Stimulated activated naive CD8-positive, alpha-beta T cell treated with anti-CD3 and anti-CD28 coated beads, Interleukin-15, Interleukin-2, amounts not matched to agents 100 ng/mL and 50 ng/mL, for 24 hours (primary cell): ENCODE measurements around the gene AFF3.

Experiments
- H3K27ac Mint-ChIP-seq: one replicate; pipeline ENCODE4 v1.8.0; 2021; ENCODE audit warnings: mild to moderate bottlenecking, mixed read lengths
- H3K27me3 Mint-ChIP-seq: one replicate; pipeline ENCODE4 v1.8.0; 2021; ENCODE audit warnings: mixed read lengths
- H3K36me3 Mint-ChIP-seq: one replicate; pipeline ENCODE4 v1.8.0; 2021; ENCODE audit warnings: low read depth, mixed read lengths
- H3K4me1 Mint-ChIP-seq: one replicate; pipeline ENCODE4 v1.8.0; 2021; ENCODE audit warnings: low read depth, mixed read lengths
- H3K4me3 Mint-ChIP-seq: one replicate; pipeline ENCODE4 v1.8.0; 2021; ENCODE audit warnings: mild to moderate bottlenecking, mixed read lengths
- H3K9me3 Mint-ChIP-seq: one replicate; pipeline ENCODE4 v1.8.0; 2021; ENCODE audit warnings: mixed read lengths

Gene AFF3

DNA sequence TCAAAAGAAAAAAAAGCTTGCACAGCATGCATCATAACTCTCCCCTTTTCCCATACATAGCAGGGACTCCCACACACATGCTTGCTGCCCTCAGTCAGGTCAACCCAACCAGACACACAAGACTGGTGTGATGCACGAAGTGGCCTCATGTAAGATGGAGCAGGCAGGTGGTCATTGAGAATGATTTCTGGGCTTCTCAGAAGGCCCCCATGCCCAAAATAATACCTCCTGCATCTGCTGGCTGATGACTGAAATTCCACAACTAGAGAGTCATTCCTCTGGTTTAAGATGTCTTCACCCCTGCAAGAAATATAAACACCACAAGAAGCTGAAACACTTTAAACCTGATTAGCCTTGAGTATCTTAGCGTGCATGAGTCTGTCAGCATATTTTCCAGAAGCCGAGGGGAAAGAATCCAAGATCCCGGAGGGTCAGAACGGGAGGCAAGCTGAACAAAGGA, 131.1 kb downstream of the AFF3 start:
- Mint-ChIP-seq H3K36me3 (peaks cover 7% of the 10 kb centered on the region), H3K27me3 (no peaks in the 10 kb centered on the region), H3K4me3 (no peak overlapping the region), H3K9me3 (no peaks in the 10 kb centered on the region), H3K27ac (no peak overlapping the region), H3K4me1 (peaks cover 4% of the 10 kb centered on the region)

DNA sequence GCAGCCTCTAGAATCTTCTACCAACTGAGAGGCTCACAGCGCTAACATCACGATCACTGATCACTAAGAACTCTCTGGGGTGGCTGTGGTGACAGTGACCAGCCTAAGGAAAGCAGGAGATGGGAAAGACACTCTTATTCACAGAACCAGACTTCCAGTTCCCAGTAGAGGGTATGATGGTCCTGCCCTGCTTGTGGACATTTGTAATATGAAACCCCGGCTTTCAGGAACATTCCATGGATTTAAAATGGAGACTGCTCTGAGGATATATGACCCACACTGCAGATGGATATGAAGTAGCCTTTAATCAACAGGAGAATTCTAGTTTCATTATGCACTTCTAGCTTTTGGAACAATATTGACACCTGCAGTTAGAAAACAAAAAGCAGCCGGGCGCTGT, 131.8 kb downstream of the AFF3 start:
- Mint-ChIP-seq H3K36me3 (peaks cover 9% of the 10 kb centered on the region), H3K9me3 (no peaks in the 10 kb centered on the region), H3K4me3 (no peak overlapping the region), H3K27ac (no peak overlapping the region), H3K4me1 (peaks cover 4% of the 10 kb centered on the region), H3K27me3 (no peaks in the 10 kb centered on the region)

DNA sequence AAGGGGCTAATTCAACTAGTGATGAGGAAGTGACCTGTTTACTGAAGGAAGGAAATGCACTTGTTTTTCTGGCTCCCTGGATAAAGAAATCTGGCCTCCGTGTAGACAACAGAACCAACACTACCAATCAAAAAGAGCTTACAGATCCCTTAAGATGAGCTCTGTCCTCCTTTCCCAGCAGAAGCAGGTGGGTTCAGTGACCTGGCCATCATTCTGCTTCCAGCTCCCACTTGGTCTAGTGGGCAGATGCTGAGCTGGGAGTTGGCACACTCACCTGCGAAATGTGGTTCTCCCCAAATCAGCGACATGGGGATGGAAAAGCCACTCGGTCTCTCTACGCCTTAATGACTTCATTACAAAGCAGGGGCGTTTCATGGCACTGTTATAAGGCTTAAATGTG, 132.6 kb downstream of the AFF3 start:
- no peak overlapping the region for H3K4me3 Mint-ChIP-seq
- H3K4me1 Mint-ChIP-seq = peaks cover 4% of the 10 kb centered on the region
- peaks cover 12% of the 10 kb centered on the region for H3K36me3 Mint-ChIP-seq
- H3K27ac Mint-ChIP-seq = no peak overlapping the region
- H3K27me3 Mint-ChIP-seq = no peaks in the 10 kb centered on the region
- no peaks in the 10 kb centered on the region for H3K9me3 Mint-ChIP-seq

DNA sequence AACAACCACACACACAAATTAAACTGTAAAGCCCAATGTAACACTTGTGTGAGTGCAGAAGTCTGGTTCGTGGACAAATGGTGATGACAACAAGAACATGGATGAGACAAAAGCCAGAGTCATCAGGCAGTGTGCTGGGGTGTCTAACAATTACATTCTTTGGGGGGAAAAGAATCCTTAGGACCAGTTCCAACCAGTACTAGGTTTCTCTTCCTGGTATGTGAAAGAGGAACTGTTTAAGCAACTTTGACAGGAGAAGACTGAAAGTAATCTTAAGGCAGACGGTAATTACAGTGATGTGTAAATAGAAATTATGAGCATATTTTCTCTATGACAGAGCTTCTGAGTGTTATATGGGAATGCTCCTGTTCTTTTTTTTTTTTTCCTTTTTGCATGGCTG, 133.4 kb downstream of the AFF3 start:
- Mint-ChIP-seq H3K27me3 (no peaks in the 10 kb centered on the region), H3K4me3 (no peak overlapping the region), H3K4me1 (peaks cover 4% of the 10 kb centered on the region), H3K9me3 (no peaks in the 10 kb centered on the region), H3K27ac (no peak overlapping the region), H3K36me3 (peaks cover 12% of the 10 kb centered on the region)

DNA sequence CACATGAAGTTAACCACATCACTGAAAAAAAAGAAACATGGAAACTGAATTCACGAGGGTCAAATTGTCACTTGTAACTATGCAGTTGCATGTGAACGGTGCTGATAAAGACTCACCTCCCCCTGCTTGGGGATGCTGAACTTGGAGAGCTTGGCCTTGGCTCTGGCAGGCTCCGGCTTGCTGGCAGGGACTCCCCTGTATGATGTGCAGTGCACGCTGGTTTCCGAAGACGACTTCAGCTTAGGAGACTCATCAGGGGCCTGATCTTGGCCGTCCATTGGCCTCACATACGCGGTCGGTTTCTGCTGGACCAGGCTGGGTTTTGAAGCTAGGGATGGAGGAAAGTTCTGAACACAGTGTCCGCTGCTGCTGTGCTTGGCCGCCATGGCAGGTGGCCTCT, 135.9 kb downstream of the AFF3 start:
- no peaks in the 10 kb centered on the region for H3K4me1 Mint-ChIP-seq
- no peak overlapping the region for H3K27ac Mint-ChIP-seq
- no peaks in the 10 kb centered on the region for H3K27me3 Mint-ChIP-seq
- H3K4me3 Mint-ChIP-seq = no peak overlapping the region
- no peaks in the 10 kb centered on the region for H3K9me3 Mint-ChIP-seq
- H3K36me3 Mint-ChIP-seq = peaks cover 12% of the 10 kb centered on the region

DNA sequence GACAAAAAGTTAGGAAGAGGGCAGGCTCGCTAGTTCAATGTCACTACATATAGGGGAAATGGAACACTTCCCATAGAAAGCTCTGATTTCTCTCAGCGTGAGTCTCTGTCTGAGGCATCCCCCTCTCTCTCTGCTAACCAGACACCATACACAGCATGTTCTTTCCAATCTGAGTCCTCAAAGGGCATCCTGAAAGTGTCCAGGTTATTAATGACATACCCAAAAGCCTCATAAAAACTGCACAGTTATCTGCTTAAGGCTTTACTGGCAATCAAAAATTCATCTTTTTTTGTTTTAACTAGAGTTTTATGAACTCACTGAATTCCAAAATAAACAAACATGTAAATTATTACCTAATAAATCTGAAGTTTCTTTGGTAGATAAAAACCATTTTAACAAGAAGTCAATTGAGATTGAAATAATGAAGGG, 137.4 kb downstream of the AFF3 start:
- H3K36me3 Mint-ChIP-seq = peaks cover 12% of the 10 kb centered on the region
- no peak overlapping the region for H3K27ac Mint-ChIP-seq
- H3K27me3 Mint-ChIP-seq = no peaks in the 10 kb centered on the region
- H3K9me3 Mint-ChIP-seq = no peaks in the 10 kb centered on the region
- H3K4me3 Mint-ChIP-seq = no peak overlapping the region
- peaks cover 5% of the 10 kb centered on the region for H3K4me1 Mint-ChIP-seq

DNA sequence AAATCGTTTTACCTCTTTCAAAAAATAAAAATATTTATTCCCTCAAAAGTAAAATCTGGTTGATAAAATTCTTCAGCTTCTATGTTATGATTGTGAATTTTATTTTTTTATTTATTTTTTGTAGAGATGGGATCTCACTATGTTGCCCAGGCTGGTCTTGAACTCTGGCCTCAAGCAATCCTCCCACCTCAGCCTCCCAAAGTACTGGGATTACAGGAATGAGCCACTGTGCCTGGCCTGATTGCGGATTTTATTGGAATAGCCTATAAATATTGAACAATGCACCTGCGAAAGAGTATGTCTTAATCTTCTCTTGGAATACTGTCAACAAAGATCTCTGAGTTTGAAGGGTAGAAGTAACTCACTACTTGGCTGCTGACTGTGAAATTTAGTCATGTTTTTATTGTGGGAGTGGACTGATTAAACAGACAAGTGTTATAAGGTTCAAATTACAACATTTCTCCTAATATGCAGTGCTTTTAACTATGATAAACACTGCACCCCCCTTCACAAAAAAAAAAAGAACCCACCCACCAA, 138.0 kb downstream of the AFF3 start:
- Mint-ChIP-seq H3K27ac (no peak overlapping the region), H3K36me3 (peaks cover 12% of the 10 kb centered on the region), H3K4me1 (peaks cover 5% of the 10 kb centered on the region), H3K4me3 (no peak overlapping the region), H3K27me3 (no peaks in the 10 kb centered on the region), H3K9me3 (no peaks in the 10 kb centered on the region)

DNA sequence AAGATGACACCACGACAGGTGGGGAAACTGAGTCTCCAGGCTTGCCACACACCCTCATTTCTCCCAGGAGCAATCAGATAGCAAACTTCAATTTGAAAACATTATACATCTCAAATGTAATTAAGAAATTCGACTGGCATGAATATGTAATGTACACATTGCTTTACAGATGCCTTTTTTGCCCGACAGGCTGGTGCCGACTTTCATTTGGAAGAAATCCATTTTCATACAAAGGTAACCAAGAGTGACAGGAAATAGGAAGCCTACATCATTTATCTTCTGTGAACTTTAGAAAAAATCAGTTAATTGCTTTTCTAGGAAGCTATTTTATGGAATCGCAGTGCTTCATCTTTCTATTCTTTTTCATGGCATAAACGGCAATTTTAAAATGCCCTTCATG, 140.3 kb downstream of the AFF3 start:
- no peak overlapping the region for H3K27ac Mint-ChIP-seq
- H3K4me1 Mint-ChIP-seq = peaks cover 5% of the 10 kb centered on the region
- no peaks in the 10 kb centered on the region for H3K27me3 Mint-ChIP-seq
- H3K9me3 Mint-ChIP-seq = no peaks in the 10 kb centered on the region
- H3K4me3 Mint-ChIP-seq = no peak overlapping the region
- peaks cover 4% of the 10 kb centered on the region for H3K36me3 Mint-ChIP-seq

DNA sequence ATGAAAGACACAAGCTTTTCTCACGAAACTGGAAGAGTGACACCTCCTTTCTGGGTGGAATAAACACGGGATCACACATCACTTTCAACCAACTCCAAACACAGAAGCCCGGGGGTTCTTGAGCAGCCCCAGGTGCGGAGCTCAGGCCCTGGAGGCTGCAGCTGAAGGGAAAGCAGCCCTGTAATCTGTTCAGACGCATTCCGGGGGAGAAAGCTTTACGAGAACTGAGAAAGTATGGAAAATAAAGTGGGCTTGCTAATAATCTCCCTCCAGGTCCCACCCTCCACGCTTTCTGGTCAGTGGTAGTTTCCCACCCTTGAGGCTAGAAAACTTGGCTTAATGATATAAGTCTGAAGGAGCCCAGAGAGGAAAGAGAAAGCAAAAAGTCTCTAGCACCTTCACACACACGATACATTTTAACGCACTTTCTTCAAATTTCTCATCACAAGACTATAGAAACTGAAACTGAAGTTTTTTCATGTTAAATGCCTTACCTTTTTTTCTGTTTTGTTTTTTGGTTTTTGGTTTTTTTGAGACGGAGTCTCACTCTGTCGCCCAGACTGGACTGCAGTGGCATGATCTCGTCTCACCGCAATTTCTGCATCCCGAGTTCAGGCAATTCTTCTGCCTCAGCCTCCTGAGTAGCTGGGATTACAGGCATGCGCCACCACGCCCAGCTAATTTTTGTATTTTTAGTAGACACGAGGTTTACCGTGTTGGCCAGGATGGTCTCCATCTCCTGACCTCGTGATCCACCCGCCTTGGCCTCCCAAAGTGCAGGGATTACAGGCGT, 141.3 kb downstream of the AFF3 start:
- H3K27me3 Mint-ChIP-seq = no peaks in the 10 kb centered on the region
- H3K4me1 Mint-ChIP-seq = peaks cover 5% of the 10 kb centered on the region
- H3K36me3 Mint-ChIP-seq = peaks cover 4% of the 10 kb centered on the region
- no peaks in the 10 kb centered on the region for H3K9me3 Mint-ChIP-seq
- no peak overlapping the region for H3K4me3 Mint-ChIP-seq
- H3K27ac Mint-ChIP-seq = no peak overlapping the region

DNA sequence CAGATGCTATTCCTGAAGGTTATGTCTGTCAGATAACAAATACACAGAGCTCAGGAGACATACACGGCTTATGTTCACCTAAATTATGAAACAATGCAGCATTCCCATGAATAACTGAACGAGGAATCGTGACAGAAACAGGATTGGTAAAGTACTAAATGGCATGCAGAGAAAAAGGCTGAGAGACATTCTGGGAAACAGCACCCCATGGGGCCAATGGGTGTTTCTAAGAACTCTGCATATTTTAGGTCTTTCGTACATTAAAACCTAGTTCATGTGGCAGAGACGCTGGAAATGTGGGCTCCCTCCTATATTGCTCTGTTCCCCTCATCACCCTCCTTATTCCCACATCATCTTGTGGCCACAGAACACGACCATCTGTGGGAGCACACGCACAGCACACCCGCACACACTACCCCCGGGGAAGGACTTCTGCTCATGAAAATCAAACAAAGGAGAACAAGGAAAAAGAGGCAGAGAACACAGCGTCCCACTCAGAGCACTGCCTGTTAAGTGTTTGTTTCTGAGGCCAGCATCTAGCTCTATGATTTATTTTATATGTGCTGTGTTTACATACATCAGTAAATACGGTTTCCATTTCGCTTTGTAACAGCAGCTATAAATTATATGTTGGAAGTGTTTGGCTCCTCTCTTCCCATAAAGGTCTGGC, 143.6 kb downstream of the AFF3 start:
- H3K27ac Mint-ChIP-seq = no peak overlapping the region
- no peaks in the 10 kb centered on the region for H3K9me3 Mint-ChIP-seq
- no peaks in the 10 kb centered on the region for H3K36me3 Mint-ChIP-seq
- H3K4me1 Mint-ChIP-seq = peaks cover 5% of the 10 kb centered on the region
- no peaks in the 10 kb centered on the region for H3K27me3 Mint-ChIP-seq
- H3K4me3 Mint-ChIP-seq = no peak overlapping the region

DNA sequence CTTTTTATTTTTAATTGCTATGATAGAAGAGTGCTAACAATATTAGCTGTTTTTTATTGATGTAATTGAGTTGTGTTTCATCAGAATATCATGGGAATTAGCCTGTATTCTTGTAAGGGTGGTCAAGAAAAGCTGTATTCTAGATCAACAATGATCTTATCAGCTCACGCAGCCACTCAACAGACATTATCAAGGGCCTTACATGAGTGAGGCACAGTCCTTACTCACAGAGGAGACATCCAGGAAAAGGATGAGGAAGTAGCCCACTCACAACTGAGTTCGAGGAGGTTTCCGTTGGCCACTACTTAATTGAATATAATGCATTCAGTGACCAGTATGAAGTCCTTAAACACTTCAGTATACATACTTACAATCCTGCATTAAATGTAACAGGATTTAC, 152.5 kb downstream of the AFF3 start:
- H3K4me3 Mint-ChIP-seq = no peak overlapping the region
- H3K9me3 Mint-ChIP-seq = no peaks in the 10 kb centered on the region
- no peaks in the 10 kb centered on the region for H3K4me1 Mint-ChIP-seq
- no peaks in the 10 kb centered on the region for H3K36me3 Mint-ChIP-seq
- H3K27ac Mint-ChIP-seq = no peak overlapping the region
- no peaks in the 10 kb centered on the region for H3K27me3 Mint-ChIP-seq

DNA sequence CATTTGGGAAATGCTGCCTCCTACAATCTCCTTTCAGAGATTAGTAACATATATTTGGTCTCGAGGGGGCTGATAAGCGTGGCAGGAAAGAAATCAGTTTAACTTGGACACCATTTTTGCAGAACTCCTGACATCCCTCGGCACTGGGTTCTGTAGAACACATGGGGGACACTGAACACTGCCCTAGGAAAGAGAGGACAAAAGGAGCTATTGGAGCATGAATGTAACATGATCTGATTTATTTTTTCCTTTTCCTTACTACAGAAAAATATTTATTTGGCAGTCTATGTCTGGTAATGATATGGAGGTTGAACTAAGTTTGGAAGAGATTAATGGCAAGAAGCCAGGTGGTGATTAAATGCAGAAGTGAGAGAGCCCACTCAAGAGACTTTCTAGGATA, 153.8 kb downstream of the AFF3 start:
- Mint-ChIP-seq H3K27me3 (no peaks in the 10 kb centered on the region), H3K36me3 (no peaks in the 10 kb centered on the region), H3K27ac (no peak overlapping the region), H3K4me1 (no peaks in the 10 kb centered on the region), H3K9me3 (no peaks in the 10 kb centered on the region), H3K4me3 (no peak overlapping the region)

DNA sequence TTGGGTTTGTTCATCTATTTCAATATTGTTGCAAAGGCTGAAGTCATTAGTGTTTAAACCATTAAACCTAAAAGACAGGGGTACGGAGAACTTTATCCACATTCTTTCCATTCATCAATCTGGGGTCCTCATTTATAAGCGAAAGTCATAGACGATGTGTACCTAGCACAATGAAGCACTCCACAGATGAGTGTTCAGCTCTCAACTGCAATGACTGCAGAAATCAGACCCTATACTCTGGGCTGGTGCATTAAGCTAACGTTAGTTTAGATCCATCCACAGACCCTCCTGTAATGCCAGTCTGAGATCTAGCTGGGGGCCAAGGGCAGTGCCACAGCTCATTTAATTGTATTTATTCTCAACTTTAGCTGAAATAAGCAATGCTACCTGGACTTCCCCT, 155.2 kb downstream of the AFF3 start:
- Mint-ChIP-seq H3K4me1 (no peaks in the 10 kb centered on the region), H3K9me3 (peaks cover 4% of the 10 kb centered on the region), H3K4me3 (no peak overlapping the region), H3K27me3 (no peaks in the 10 kb centered on the region), H3K27ac (no peak overlapping the region), H3K36me3 (peaks cover 4% of the 10 kb centered on the region)

DNA sequence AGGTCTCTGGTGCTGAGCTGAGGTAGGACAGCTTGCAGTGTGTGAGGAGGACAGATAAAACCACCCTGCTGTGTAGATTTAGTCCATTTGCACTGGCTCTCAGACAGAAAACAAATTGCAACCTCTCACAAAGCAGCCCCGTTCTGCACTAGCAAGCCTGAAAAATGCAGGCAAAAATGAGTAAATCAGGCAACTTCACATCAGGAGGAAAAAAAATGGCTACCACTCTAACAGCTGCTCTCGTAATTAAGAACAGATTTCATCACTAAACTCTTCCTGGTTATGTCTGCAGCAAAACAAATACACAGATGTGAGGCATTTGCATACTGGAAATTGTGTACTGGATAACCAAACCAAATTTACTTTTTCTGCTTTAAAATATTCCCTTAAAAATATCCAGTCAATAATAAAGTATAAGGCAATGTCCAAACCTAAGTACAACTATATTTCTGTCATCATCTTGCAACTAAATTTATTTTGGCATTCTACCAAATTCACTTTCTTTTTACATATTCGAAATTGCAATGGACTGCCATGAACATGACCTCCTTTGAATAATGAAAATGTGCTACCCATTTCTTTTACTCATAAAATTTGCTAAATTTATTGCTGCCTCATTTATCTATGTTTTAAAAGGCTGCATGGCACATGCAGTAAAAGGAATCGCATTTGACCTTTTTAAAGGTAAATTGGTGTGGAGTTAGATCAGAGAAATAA, 157.4 kb downstream of the AFF3 start:
- Mint-ChIP-seq H3K4me3 (no peak overlapping the region), H3K27me3 (no peaks in the 10 kb centered on the region), H3K27ac (no peak overlapping the region), H3K9me3 (peaks cover 4% of the 10 kb centered on the region), H3K4me1 (no peaks in the 10 kb centered on the region), H3K36me3 (peaks cover 6% of the 10 kb centered on the region)

DNA sequence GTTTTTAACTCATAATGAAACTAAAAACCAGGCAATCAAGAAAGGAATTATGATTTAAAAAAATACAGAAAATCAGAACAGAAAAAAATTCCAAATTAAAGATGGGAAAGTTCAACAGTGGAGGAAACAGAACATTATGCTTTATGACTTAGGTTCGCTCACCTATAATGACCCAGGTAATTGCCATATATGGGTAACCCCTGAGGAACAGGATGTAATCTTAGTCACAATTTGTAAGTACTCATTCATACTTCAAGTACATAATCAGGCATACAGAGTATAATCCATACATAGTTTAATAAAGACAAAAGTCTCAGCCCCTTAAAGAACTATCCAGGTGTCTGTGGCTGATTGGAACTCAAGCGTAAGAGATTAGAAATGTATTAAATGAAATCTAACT, 159.6 kb downstream of the AFF3 start:
- Mint-ChIP-seq H3K4me1 (no peaks in the 10 kb centered on the region), H3K9me3 (peaks cover 4% of the 10 kb centered on the region), H3K27ac (no peak overlapping the region), H3K36me3 (peaks cover 6% of the 10 kb centered on the region), H3K27me3 (no peaks in the 10 kb centered on the region), H3K4me3 (no peak overlapping the region)
